ENCODE data around the gene OPN5. TPM values are rescaled to one million over a fixed set of nuclear protein-coding genes. Genes with fewer than 3 reads are reported as not detected.

OPN5 gene
- total RNA-seq, 2 donors from 2014 or later = not detected

DNA sequence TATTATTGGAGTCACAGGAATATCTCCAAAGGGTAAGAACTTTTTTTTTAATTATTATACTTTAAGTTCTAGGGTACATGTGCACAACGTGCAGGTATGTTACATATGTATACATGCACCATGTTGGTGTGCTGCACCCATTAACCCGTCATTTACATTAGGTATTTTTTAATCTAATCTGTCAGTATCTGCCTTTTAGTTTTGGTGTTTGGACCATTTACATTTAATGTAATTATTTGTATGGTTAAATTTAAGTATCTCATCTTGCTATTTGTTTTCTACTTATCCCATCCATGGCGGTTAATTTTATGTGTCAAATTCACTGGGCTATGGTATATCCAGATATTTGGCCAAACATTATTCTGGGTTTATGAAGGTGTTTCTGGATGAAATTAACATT lies 15.4 kb upstream of the OPN5 start:
- peaks cover 0 to 1% of the 10 kb centered on the region in 2 donors for H3K9me3 Mint-ChIP-seq
- H3K4me1 Mint-ChIP-seq (ENCODE audit: low read depth) = no peaks in the 10 kb centered on the region
- H3K4me3 Mint-ChIP-seq = no peak overlapping the region
- peaks cover 15% of the 10 kb centered on the region for H3K27me3 Mint-ChIP-seq (ENCODE audit: low read depth)
- H3K27ac Mint-ChIP-seq = no peak overlapping the region
- DNase-seq (no peak), ATAC-seq (replicated peaks in 1 of 2) (no peak)
- peaks cover 1% of the 10 kb centered on the region in 2 donors for H3K36me3 Mint-ChIP-seq (ENCODE audit: insufficient read depth in 2 of 2)

DNA sequence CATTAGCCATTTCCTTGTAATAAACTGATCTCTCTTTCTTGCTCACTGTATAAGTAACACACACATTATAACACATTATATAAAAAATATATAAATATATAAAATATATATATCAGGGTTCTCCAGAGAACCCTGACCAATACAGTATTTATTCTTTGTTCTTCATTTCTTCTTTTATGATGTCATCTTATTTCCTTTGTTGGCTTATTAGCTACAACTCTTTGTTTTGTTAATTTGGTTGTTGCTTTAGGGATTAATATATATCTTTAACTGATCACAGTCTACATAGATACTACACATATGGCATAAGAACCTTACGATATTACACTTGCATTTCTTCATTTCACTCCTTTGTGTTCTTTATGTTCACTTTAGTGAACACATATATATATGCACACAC lies 14.7 kb upstream of the OPN5 start:
- DNase-seq = no peak
- peaks cover 0 to 1% of the 10 kb centered on the region in 2 donors for H3K9me3 Mint-ChIP-seq
- H3K27ac Mint-ChIP-seq = no peak overlapping the region
- H3K4me3 Mint-ChIP-seq = no peak overlapping the region
- H3K36me3 Mint-ChIP-seq (ENCODE audit: insufficient read depth in 2 of 2) = peaks cover 1% of the 10 kb centered on the region in 2 donors
- ATAC-seq (replicated peaks in 1 of 2) = no peak
- H3K27me3 Mint-ChIP-seq (ENCODE audit: low read depth) = peaks cover 15% of the 10 kb centered on the region
- H3K4me1 Mint-ChIP-seq (ENCODE audit: low read depth) = no peaks in the 10 kb centered on the region

DNA sequence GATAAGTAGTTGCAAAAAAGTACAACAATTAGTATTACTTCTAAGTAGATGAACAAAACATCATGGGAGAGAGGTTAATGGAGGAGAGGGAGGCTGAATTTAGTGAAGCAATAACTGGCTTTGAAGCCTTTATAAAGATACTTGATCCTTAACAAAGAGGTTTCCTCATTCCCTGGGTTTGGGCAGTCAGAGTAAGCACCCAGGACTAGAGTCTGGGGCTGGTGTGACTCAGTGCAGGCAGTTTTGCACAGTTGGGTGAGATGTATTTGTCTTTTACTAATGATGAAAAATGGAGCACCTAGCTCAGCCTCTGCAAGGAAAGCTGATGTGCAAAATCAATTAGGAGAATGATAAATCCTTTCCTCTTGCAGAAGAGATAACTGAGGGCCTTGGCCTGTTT lies 11.8 kb upstream of the OPN5 start:
- Mint-ChIP-seq H3K36me3 (ENCODE audit: insufficient read depth in 2 of 2) (peaks cover 1% of the 10 kb centered on the region in 2 donors), H3K9me3 (peaks cover 0 to 1% of the 10 kb centered on the region in 2 donors), H3K4me3 (no peak overlapping the region), H3K4me1 (ENCODE audit: low read depth) (no peaks in the 10 kb centered on the region), H3K27ac (no peak overlapping the region), H3K27me3 (ENCODE audit: low read depth) (peaks cover 8% of the 10 kb centered on the region)
- ATAC-seq (replicated peaks in 1 of 2) (no peak), DNase-seq (no peak)

DNA sequence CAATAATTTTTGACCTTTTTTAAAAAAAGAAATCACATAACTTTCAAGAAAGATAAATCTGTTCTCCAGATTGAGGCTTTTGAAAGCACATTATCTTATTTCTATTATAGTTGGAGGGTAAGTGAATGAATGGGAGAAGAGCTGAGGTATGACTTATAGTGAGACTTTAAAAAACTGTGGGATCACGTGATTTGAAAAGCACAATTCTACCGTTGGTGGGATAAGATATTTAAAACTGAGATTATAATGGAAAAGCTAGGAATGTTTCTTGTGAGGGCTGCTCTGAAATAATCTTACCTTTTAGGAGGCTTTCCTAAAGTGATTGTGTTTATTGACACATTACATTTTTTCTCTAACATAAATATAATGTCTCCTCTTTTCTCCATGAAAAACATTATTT lies 9.5 kb upstream of the OPN5 start:
- no peak overlapping the region for H3K27ac Mint-ChIP-seq
- H3K4me1 Mint-ChIP-seq (ENCODE audit: low read depth) = no peaks in the 10 kb centered on the region
- DNase-seq (no peak), ATAC-seq (replicated peaks in 1 of 2) (no peak)
- H3K4me3 Mint-ChIP-seq = no peak overlapping the region
- no peaks in the 10 kb centered on the region for H3K36me3 Mint-ChIP-seq (ENCODE audit: insufficient read depth in 2 of 2)
- H3K27me3 Mint-ChIP-seq (ENCODE audit: low read depth) = peaks cover 8% of the 10 kb centered on the region
- no peaks in the 10 kb centered on the region for H3K9me3 Mint-ChIP-seq

DNA sequence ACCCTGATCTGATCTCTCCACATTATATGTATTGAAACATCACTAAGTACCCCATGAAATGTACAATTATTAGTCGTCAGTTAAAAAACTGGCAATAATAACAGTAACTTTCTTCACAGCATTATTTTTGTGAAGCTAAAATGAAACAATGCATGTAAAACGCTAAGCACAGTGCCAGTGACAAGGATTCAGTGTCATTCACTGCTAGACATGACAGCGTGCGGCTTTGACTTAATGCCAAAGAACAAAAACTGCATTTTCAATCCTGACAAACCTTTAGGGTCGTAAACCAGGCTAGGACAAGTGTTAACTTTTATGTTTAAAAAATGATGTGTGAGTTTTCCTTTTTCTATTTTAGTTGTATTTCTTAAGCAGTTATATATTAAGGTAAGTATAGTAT lies 8.8 kb upstream of the OPN5 start:
- Mint-ChIP-seq H3K4me1 (ENCODE audit: low read depth) (no peaks in the 10 kb centered on the region), H3K27me3 (ENCODE audit: low read depth) (peaks cover 8% of the 10 kb centered on the region), H3K4me3 (no peak overlapping the region), H3K36me3 (ENCODE audit: insufficient read depth in 2 of 2) (no peaks in the 10 kb centered on the region), H3K9me3 (no peaks in the 10 kb centered on the region), H3K27ac (no peak overlapping the region)
- DNase-seq (no peak), ATAC-seq (replicated peaks in 1 of 2) (no peak)

DNA sequence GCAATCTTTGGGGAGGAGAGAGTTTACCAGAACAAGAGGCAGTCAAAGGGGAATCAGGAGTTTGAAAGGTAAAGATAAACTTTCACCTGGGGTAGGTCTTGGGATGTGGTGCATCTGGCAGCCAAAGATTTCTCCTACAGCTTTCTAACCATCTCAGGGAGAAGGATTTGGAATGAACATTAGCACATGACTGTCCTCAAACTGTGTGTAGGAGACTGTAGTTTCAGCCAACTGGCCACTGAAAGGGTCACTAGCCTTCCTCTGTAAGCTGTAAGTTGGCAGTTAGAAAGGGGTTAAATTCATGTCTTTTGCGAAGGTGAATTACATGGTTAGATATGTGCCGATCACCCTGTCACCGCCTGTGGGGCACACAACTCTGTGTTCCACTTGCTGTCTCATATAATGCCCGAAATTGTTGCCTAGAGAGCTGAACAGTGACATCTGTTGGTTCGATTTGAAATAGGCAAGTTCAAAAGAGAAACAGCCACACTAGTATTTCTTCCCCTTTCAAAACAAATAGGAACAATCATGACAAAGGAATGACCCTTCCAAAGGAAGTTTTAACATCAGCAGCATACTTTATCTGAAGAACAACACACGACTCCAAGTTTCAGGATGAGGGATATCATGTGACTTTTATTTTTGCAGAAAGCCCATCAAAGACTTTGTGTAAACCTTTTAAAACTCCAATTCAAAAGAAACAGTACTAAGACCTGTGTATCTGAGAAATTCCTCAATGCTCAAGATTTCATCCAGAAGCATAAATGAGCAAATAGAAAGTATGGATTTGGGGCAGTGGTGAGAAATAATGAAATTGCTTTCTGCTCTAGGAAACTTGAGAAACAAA lies 1.1 kb upstream of the OPN5 start:
- ATAC-seq (replicated peaks in 1 of 2) (peak; percentile 85 to 88), DNase-seq (peak; percentile 26 to 30)
- Mint-ChIP-seq H3K9me3 (no peaks in the 10 kb centered on the region), H3K36me3 (ENCODE audit: insufficient read depth in 2 of 2) (no peaks in the 10 kb centered on the region), H3K27me3 (ENCODE audit: low read depth) (peaks cover 17% of the 10 kb centered on the region), H3K27ac (no peak overlapping the region), H3K4me3 (no peak overlapping the region), H3K4me1 (ENCODE audit: low read depth) (no peaks in the 10 kb centered on the region)

DNA sequence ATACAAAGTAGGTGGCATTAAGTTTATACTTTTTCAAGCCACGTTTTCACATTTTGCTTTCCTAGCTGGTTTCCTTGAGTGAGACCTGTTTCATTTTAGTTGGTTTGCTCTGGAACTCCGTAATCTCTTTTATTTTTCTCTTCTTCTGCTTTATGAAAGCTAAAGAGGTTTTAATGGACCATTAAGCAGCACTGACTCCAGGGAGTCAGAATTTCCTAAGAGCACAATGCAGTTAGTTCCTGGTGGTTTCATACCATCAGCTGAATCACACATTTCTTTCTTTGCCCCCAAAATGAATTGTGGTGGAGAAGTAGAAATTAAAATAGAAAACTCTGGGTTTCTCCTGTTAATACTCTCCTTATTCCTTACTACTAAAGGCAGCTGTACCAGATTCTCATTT lies 3.4 kb downstream of the OPN5 start:
- Mint-ChIP-seq H3K4me3 (no peak overlapping the region), H3K27ac (no peak overlapping the region), H3K36me3 (ENCODE audit: insufficient read depth in 2 of 2) (no peaks in the 10 kb centered on the region), H3K9me3 (no peaks in the 10 kb centered on the region), H3K27me3 (ENCODE audit: low read depth) (peaks cover 33% of the 10 kb centered on the region), H3K4me1 (ENCODE audit: low read depth) (no peaks in the 10 kb centered on the region)
- ATAC-seq (replicated peaks in 1 of 2) (no peak), DNase-seq (no peak)

DNA sequence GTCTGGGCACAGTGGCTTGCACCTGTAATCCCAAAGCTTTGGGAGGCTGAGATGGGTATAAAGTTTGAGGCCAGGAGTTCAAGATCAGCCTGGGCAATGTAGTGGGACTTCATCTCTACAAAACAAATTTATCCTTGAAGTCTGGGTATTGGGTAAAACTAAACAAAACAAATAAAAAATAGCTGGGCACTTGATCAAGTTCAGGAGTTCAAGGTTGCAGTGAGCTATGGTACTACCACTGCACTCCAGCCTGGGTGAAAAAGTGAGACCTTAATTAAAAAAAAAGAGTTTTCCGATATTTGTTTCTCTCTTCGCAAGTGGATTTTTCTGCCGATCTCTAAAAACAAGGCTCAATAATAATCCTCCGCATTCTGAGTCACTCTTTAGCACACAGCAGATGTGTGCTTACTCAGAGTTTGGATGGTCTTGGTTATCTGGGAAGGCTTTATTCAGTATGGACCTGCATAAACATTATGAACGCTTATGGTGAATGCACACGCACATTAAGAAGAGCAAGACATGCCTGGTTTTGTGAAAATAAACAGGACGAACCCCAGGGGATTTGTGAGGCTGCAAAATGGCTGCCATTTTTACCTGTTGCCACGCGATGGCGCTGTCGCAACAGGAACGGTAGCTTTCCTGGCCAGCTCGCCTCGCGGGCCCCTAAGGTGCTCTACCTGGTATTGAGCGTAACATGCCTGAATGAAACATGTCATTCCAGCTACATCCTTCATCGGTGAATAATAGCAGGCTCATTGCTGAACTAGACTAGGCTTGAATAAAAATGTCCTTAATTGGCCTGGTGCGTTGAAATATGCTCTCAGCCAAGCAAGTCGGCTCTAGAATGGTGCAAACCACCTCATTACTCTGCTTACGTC lies 6.0 kb downstream of the OPN5 start:
- no peak overlapping the region for H3K27ac Mint-ChIP-seq
- no peaks in the 10 kb centered on the region for H3K36me3 Mint-ChIP-seq (ENCODE audit: insufficient read depth in 2 of 2)
- H3K27me3 Mint-ChIP-seq (ENCODE audit: low read depth) = peaks cover 30% of the 10 kb centered on the region
- ATAC-seq (replicated peaks in 1 of 2) = peak; percentile 61 to 66
- no peaks in the 10 kb centered on the region for H3K9me3 Mint-ChIP-seq
- peak; percentile 46 to 48 for DNase-seq
- H3K4me3 Mint-ChIP-seq = no peak overlapping the region
- H3K4me1 Mint-ChIP-seq (ENCODE audit: low read depth) = no peaks in the 10 kb centered on the region

DNA sequence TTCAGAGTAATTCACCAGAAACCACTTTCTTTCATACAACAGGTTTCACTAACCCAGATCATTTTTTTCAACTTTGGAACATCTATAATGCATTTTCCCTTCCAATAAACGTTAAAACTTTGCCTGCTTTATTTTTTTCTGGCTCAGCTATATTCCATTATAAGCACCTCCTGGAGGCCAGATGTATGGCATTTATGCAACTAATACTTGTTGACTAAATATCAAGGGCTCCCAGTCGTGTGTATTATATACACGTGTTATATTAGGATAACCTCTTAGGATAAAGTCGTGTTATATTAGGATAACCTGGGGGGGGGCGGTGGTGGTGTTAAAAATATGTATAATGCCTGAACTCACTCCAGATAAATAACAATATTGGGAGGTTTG lies 6.7 kb downstream of the OPN5 start:
- Mint-ChIP-seq H3K9me3 (no peaks in the 10 kb centered on the region), H3K4me3 (no peak overlapping the region), H3K27ac (no peak overlapping the region), H3K36me3 (ENCODE audit: insufficient read depth in 2 of 2) (no peaks in the 10 kb centered on the region), H3K4me1 (ENCODE audit: low read depth) (no peaks in the 10 kb centered on the region), H3K27me3 (ENCODE audit: low read depth) (peaks cover 30% of the 10 kb centered on the region)
- ATAC-seq (replicated peaks in 1 of 2) (no peak), DNase-seq (no peak)

DNA sequence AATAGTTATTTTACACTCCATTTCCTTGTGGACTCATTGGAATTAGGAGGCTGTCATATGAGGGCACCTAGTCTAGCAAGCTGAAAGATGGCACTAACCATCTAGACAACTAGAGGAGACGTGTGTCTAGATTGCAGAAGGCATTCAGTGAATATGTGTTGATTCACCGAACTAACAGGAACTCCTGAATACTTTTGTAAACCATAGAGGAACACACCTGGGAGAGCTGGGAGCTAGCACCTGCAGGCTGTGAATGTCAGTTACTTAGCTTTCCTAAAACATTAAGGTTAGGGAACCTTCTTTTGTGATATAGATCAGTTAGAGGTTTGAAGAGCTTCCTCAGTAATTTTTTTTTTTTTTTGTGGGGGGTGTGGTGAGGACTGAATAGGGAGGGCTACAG lies 7.7 kb downstream of the OPN5 start:
- no peak for DNase-seq
- Mint-ChIP-seq H3K9me3 (no peaks in the 10 kb centered on the region), H3K27me3 (ENCODE audit: low read depth) (peaks cover 30% of the 10 kb centered on the region), H3K27ac (no peak overlapping the region), H3K4me1 (ENCODE audit: low read depth) (no peaks in the 10 kb centered on the region), H3K36me3 (ENCODE audit: insufficient read depth in 2 of 2) (no peaks in the 10 kb centered on the region), H3K4me3 (no peak overlapping the region)
- ATAC-seq (replicated peaks in 1 of 2) = no peak

DNA sequence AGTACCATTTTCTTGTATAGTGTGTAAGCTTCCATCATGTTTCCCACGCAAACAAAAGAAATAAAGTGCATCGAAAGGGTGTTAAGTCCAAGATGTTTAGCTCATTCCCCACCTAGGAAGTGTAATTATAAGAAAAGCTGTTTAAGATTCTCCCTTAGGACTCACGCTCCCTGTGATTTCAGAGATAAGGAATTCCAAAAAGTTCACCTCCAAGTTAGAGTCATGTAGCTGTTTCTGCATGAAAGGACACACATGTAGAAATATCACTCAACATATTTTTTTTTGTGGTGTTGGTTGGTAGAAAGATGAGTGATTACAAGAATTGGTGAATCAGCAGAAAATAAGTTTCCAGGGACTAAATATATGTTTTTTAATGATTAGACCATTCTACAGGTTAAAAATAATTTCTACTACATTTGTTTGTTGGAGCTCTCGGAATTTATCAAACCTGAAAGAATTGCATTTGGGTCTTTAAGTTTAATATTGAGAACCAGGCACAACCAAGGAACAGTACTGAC lies 10.4 kb downstream of the OPN5 start:
- Mint-ChIP-seq H3K4me1 (ENCODE audit: low read depth) (no peaks in the 10 kb centered on the region), H3K27me3 (ENCODE audit: low read depth) (peaks cover 23% of the 10 kb centered on the region), H3K27ac (no peak overlapping the region), H3K9me3 (no peaks in the 10 kb centered on the region), H3K36me3 (ENCODE audit: insufficient read depth in 2 of 2) (no peaks in the 10 kb centered on the region), H3K4me3 (no peak overlapping the region)
- ATAC-seq (replicated peaks in 1 of 2) (no peak), DNase-seq (no peak)

DNA sequence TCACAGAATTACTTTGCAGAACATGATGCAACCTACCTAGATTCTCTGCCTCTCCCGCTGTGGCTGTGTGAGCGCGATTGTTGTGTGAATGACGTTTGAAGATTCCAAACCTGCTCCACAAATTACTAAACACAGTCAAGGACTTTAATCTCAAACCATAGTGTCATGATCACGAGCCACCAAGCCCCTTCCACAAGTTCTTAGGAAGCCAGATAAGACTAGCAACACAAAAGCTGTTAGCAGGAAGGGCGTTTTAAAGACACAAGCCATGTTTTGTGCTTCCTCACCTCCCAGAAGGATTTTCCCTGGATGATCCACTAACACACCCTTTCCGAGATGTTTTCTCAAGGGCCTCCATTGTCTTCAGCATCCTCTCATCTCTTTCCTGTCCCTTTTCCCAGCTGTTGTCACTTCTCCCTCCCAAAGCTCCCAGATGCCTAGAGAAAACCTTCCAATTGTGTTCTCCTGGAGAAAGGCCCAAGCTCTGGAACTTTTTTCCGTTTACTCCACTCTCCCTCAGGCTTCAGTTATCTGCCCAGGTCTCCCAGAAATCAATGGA lies 12.8 kb downstream of the OPN5 start:
- Mint-ChIP-seq H3K4me1 (ENCODE audit: low read depth) (no peaks in the 10 kb centered on the region), H3K27ac (no peak overlapping the region), H3K4me3 (no peak overlapping the region), H3K36me3 (ENCODE audit: insufficient read depth in 2 of 2) (no peaks in the 10 kb centered on the region), H3K27me3 (ENCODE audit: low read depth) (peaks cover 6% of the 10 kb centered on the region), H3K9me3 (no peaks in the 10 kb centered on the region)
- no peak for DNase-seq
- no peak for ATAC-seq (replicated peaks in 1 of 2)

DNA sequence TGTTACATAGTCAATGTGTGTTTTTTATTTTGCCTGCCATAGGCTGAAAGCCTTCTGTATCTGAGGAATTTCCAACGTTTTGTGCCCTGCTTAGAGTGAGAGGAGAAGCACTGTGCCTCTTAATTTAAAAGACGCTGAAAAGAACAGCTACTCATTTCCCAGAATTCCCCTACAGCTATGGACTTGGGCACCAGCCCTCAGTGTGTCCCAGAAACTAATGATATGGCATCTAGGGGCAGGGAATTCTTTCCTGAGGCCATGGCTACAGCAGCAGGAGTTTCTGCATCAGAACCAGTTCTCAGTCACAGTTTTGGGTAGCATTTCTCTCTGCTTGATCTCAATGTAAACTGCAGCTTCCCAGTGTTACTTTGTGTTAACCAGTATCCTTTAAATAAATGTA lies 20.2 kb downstream of the OPN5 start:
- no peak overlapping the region for H3K27ac Mint-ChIP-seq
- H3K36me3 Mint-ChIP-seq (ENCODE audit: insufficient read depth in 2 of 2) = no peaks in the 10 kb centered on the region
- H3K27me3 Mint-ChIP-seq (ENCODE audit: low read depth) = peaks cover 25% of the 10 kb centered on the region
- no peaks in the 10 kb centered on the region for H3K9me3 Mint-ChIP-seq
- H3K4me3 Mint-ChIP-seq = no peak overlapping the region
- DNase-seq = no peak
- H3K4me1 Mint-ChIP-seq (ENCODE audit: low read depth) = no peaks in the 10 kb centered on the region
- ATAC-seq (replicated peaks in 1 of 2) = no peak

Measured in activated T-cell treated with anti-CD3 and anti-CD28 coated beads, Interleukin-2, amount 50 U/mL, for 72 hours (primary cell).